DND-41 (cell line): ENCODE results near the gene TUBB.

Experiments used
- ATAC-seq: fragments of 200-7000 bp; cut with Tn5 transposase; 3 replicates; pipeline ENCODE4 v1.9.1; 2021; ENCODE audit warnings: low read depth; ENCODE audit not compliant: insufficient read depth
- DNase-seq: peaks from one replicate; pipeline ENCODE4 v3.0.0-alpha.2; 2020
- H2AFZ ChIP-seq: 2 replicates; pipeline ENCODE4 v1.6.0; 2012; ENCODE audit warnings: low read depth, low read length
- H3K27ac ChIP-seq: 2 replicates; pipeline ENCODE4 v1.5.1; 2012; ENCODE audit warnings: low read length, inconsistent platforms
- H3K27me3 ChIP-seq: fragments of 200-600 bp; sonication (generic); 2 replicates; pipeline ENCODE4 v1.6.0; 2012; ENCODE audit warnings: low read length, mild to moderate bottlenecking, inconsistent platforms; ENCODE audit not compliant: insufficient read depth, poor library complexity
- H3K36me3 ChIP-seq: 2 replicates; pipeline ENCODE4 v1.5.1; 2012; ENCODE audit warnings: low read length, inconsistent platforms; ENCODE audit not compliant: insufficient read depth
- H3K4me1 ChIP-seq: 2 replicates; pipeline ENCODE4 v1.5.1; 2012; ENCODE audit warnings: mild to moderate bottlenecking, low read length; ENCODE audit not compliant: insufficient read depth
- H3K4me2 ChIP-seq: 2 replicates; pipeline ENCODE4 v1.6.0; 2012; ENCODE audit warnings: mild to moderate bottlenecking, moderate library complexity, low read length, inconsistent platforms; ENCODE audit not compliant: insufficient read depth
- H3K4me3 ChIP-seq, 2 experiments: fragments of 200-600 bp in 1 of 2; shearing (Covaris generic) in 1 of 2; 2 replicates each; pipeline ENCODE4 v1.5.1; 2012 to 2016; ENCODE audit warnings: inconsistent platforms in 2 of 2, low read length in 2 of 2, mild to moderate bottlenecking in 2 of 2, low read depth in 1 of 2, moderate library complexity in 1 of 2
- H3K79me2 ChIP-seq: 2 replicates; pipeline ENCODE4 v1.6.0; 2012; ENCODE audit warnings: low read length, inconsistent platforms; ENCODE audit not compliant: insufficient read depth
- H3K9ac ChIP-seq: 2 replicates; pipeline ENCODE4 v1.6.0; 2012; ENCODE audit warnings: low read depth, mild to moderate bottlenecking, inconsistent platforms, low read length, moderate library complexity
- H3K9me3 ChIP-seq: 2 replicates; pipeline ENCODE4 v1.5.1; 2012; ENCODE audit warnings: low read length, moderate library complexity, mild to moderate bottlenecking, inconsistent platforms; ENCODE audit not compliant: insufficient read depth, severe bottlenecking
- H4K20me1 ChIP-seq: 2 replicates; pipeline ENCODE4 v1.6.0; 2012; ENCODE audit warnings: low read length; ENCODE audit not compliant: insufficient read depth
- CTCF ChIP-seq: IDR thresholded peaks from 2 replicates; pipeline ENCODE4 v1.5.1; 2012; ENCODE audit warnings: borderline replicate concordance, low read length, moderate library complexity, mild to moderate bottlenecking; ENCODE audit not compliant: poor library complexity, severe bottlenecking; ENCODE audit errors: extremely low read depth
- EZH2 ChIP-seq: IDR thresholded peaks from 3 replicates; pipeline ENCODE4 v1.6.1; 2012; ENCODE audit warnings: borderline replicate concordance, low read depth, mild to moderate bottlenecking, moderate library complexity, low read length, inconsistent platforms; ENCODE audit not compliant: severe bottlenecking

TUBB gene

GRCh38 chr6:30686908-30687658 lies 33.1 kb upstream of the TUBB start:
- H4K20me1 ChIP-seq: peaks cover 28% of the 10 kb centered on the region
- no peaks in the 10 kb centered on the region for H3K9me3 ChIP-seq
- H3K27me3 ChIP-seq: no peaks in the 10 kb centered on the region
- H3K9ac ChIP-seq: peak overlapping the region; percentile 88
- peak overlapping the region; percentile 65 for H2AFZ ChIP-seq
- peaks cover 82% of the 10 kb centered on the region for H3K79me2 ChIP-seq
- peaks cover 24% of the 10 kb centered on the region; the same call in 1 of the 2 replicates for H3K36me3 ChIP-seq
- peak overlapping the region; percentile 95 for H3K4me2 ChIP-seq
- peak overlapping the region; percentile 65 to 68 for H3K4me3 ChIP-seq
- TF ChIP-seq EZH2 (no peak), CTCF (no peak)
- peak; percentile 92 for DNase-seq
- H3K4me1 ChIP-seq: peaks cover 74% of the 10 kb centered on the region
- ATAC-seq: peak; percentile 33
- H3K27ac ChIP-seq: peak overlapping the region; percentile 80

GRCh38 chr6:30687659-30688431 lies 32.3 kb upstream of the TUBB start:
- Histone ChIP-seq H4K20me1 (peaks cover 25% of the 10 kb centered on the region; the same call in 1 of the 2 replicates), H3K27ac (peak overlapping the region; percentile 80), H2AFZ (peak overlapping the region; percentile 65; the same call in 1 of the 2 replicates), H3K9me3 (no peaks in the 10 kb centered on the region), H3K36me3 (peaks cover 19% of the 10 kb centered on the region; the same call in 1 of the 2 replicates), H3K4me3 (peak overlapping the region; percentile 65 to 68; a peak in 3 of 4 replicates), H3K79me2 (peaks cover 74% of the 10 kb centered on the region), H3K27me3 (no peaks in the 10 kb centered on the region), H3K9ac (peak overlapping the region; percentile 88), H3K4me2 (peak overlapping the region; percentile 95), H3K4me1 (peaks cover 66% of the 10 kb centered on the region)
- TF ChIP-seq EZH2: no peak
- TF ChIP-seq CTCF: no peak
- no peak for ATAC-seq
- no peak for DNase-seq

- no peaks in the 10 kb centered on the region for H3K9me3 ChIP-seq
- DNase-seq (no peak), ATAC-seq (no peak)
- H3K4me1 ChIP-seq: peaks cover 59% of the 10 kb centered on the region
- H3K36me3 ChIP-seq: peaks cover 13% of the 10 kb centered on the region; the same call in 1 of the 2 replicates
- peak overlapping the region; percentile 80; the same call in 1 of the 2 replicates for H3K27ac ChIP-seq
- peak overlapping the region; percentile 72 for H3K9ac ChIP-seq
- no peak overlapping the region for H2AFZ ChIP-seq
- H3K79me2 ChIP-seq: peaks cover 67% of the 10 kb centered on the region
- H3K4me3 ChIP-seq: no peak overlapping the region
- TF ChIP-seq EZH2 (no peak), CTCF (no peak)
- peaks cover 18% of the 10 kb centered on the region; the same call in 1 of the 2 replicates for H4K20me1 ChIP-seq
- peak overlapping the region; percentile 87 for H3K4me2 ChIP-seq
- no peaks in the 10 kb centered on the region for H3K27me3 ChIP-seq
Measured at GRCh38 chr6:30688569-30688968, 31.6 kb upstream of the TUBB start.
